Thyroid gland (tissue), 4 donors: Measurements from ENCODE around the gene MED13. TPM values are rescaled to one million over a fixed set of nuclear protein-coding genes. Genes with fewer than 3 reads are reported as not detected.

Experiments used
- DNase-seq, 2 donors: peaks; one replicate each; pipeline ENCODE4 v3.0.0-alpha.2; 2019
- H3K27ac ChIP-seq, 3 donors: fragments of 200-600 bp; sonication (generic); 1 replicate in 2 of 3; 2 replicates in 1 of 3; pipeline ENCODE4 v1.5.1; 2016 to 2019; ENCODE audit warnings: mild to moderate bottlenecking in 1 of 3, moderate library complexity in 1 of 3
- H3K27me3 ChIP-seq: fragments of 200-600 bp; sonication (generic); one replicate; pipeline ENCODE4 v1.5.1; 2019
- H3K36me3 ChIP-seq, 2 donors: fragments of 200-600 bp; sonication (generic); one replicate each; pipeline ENCODE4 v1.5.1; 2016 to 2019
- H3K4me1 ChIP-seq, 2 donors: fragments of 200-600 bp; sonication (generic); one replicate each; pipeline ENCODE4 v1.5.1; 2017 to 2019
- H3K4me3 ChIP-seq, 3 donors: fragments of 200-600 bp; sonication (generic); replicated peaks in 1 of 3; 1 replicate in 2 of 3; 2 replicates in 1 of 3; pipeline ENCODE4 v1.5.1; 2016; ENCODE audit warnings: mild to moderate bottlenecking in 1 of 3
- H3K9me3 ChIP-seq: fragments of 200-600 bp; sonication (generic); one replicate; pipeline ENCODE4 v1.5.1; 2017
- CTCF ChIP-seq, 6 experiments: fragments of 200-600 bp in 3 of 6; fragments of 450-650 bp in 3 of 6; sonication (generic) in 3 of 6; IDR thresholded peaks; one replicate each; pipeline ENCODE4 v1.5.1; 2016 to 2019; ENCODE audit warnings: antibody characterized with exemption in 6 of 6, mild to moderate bottlenecking in 2 of 6, inconsistent platforms in 1 of 6, moderate library complexity in 1 of 6
- POLR2A ChIP-seq, 2 donors: fragments of 450-650 bp; IDR thresholded peaks; one replicate each; pipeline ENCODE4 v1.6.1; 2017; ENCODE audit warnings: antibody characterized with exemption in 2 of 2, mild to moderate bottlenecking in 2 of 2, moderate library complexity in 1 of 2
- WGBS, 2 donors: methylation state at CpG; one replicate each; pipeline ENCODE4 v1.1.5; 2017; 5-methylcytosine and 5-hydroxymethylcytosine counted together
- intact Hi-C: fragments of 100-400 bp; cut with DNase I; formaldehyde crosslinking; loops from one replicate; pipeline ENCODE4 v1.15.1; 2023
- total RNA-seq, 4 donors: library from RNA; depleted of rRNA; stranded (reverse); fragments of >200 nt; gene quantifications; one replicate each; pipeline ENCODE4 v1.2.3, GENCODE V29; 2016

MED13 gene
- total RNA-seq, 4 donors from 2014 or later, result 58.9 to 156 (median 83.3) TPM

- H3K4me1 ChIP-seq, result no peaks in the 10 kb centered on the region
- no peak overlapping the region for H3K4me3 ChIP-seq
- no peak for TF ChIP-seq POLR2A (IDR thresholded peaks at IDR 0.05)
- no peak for TF ChIP-seq CTCF (IDR thresholded peaks at IDR 0.05)
- H3K9me3 ChIP-seq, result no peaks in the 10 kb centered on the region
- H3K27ac ChIP-seq, result no peak overlapping the region
- no peaks in the 10 kb centered on the region for H3K27me3 ChIP-seq
- DNase-seq, result no peak
- WGBS, 2 donors, result 88 to 98% methylated on average over 7 of the region's 7 CpGs
- intact Hi-C loops, result no loop called here
- H3K36me3 ChIP-seq, result peaks cover 10 to 25% of the 10 kb centered on the region in 2 donors
These were observed 156.6 kb downstream of the MED13 start for GRCh38 chr17:61908292-61909037.

- Histone ChIP-seq H3K9me3 (no peaks in the 10 kb centered on the region), H3K36me3 (peaks cover 10 to 25% of the 10 kb centered on the region in 2 donors), H3K27me3 (no peaks in the 10 kb centered on the region), H3K4me3 (no peak overlapping the region), H3K4me1 (no peaks in the 10 kb centered on the region), H3K27ac (no peak overlapping the region)
- no peak for DNase-seq
- intact Hi-C loops, result no loop called here
- TF ChIP-seq POLR2A (IDR thresholded peaks at IDR 0.05) (no peak), CTCF (IDR thresholded peaks at IDR 0.05) (no peak)
- 94 to 95% methylated on average over 5 of the region's 5 CpGs for WGBS, 2 donors
These were observed 157.7 kb downstream of the MED13 start for GRCh38 chr17:61907361-61907760.

- Histone ChIP-seq H3K36me3 (peaks cover 0 to 16% of the 10 kb centered on the region in 2 donors), H3K27ac (no peak overlapping the region), H3K4me1 (no peaks in the 10 kb centered on the region), H3K9me3 (no peaks in the 10 kb centered on the region), H3K27me3 (no peaks in the 10 kb centered on the region), H3K4me3 (no peak overlapping the region)
- TF ChIP-seq POLR2A (IDR thresholded peaks at IDR 0.05) (no peak), CTCF (IDR thresholded peaks at IDR 0.05) (no peak)
- intact Hi-C loops, result no loop called here
- 77 to 98% methylated on average over 5 of the region's 5 CpGs for WGBS, 2 donors
- no peak for DNase-seq
These were observed 160.9 kb downstream of the MED13 start for GRCh38 chr17:61904094-61904710.

DNA sequence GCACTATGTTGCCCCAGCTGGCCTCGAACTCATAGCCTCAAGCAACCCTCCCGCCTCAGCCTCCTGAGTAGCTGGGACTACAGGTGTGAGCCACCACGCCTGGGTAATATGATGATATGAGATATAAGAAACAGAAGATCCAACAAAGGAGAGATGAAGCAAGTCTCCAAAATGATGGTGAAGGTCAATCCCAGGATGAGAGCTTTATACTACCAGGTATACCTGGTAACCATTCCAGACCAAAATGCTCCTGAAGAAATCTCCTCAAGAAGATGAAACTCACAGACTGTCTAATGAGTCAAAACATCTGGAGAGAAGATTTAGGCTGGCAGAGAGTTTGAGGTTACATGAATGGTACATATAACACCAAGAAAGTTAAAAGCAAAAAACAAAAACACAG, 161.8 kb downstream of the MED13 start:
- H3K4me1 ChIP-seq, result no peaks in the 10 kb centered on the region
- no peak for DNase-seq
- intact Hi-C loops, result no loop called here
- TF ChIP-seq POLR2A (IDR thresholded peaks at IDR 0.05) (no peak), CTCF (IDR thresholded peaks at IDR 0.05) (no peak)
- no peaks in the 10 kb centered on the region for H3K9me3 ChIP-seq
- H3K4me3 ChIP-seq, result no peak overlapping the region
- no peaks in the 10 kb centered on the region for H3K27me3 ChIP-seq
- peaks cover 0 to 16% of the 10 kb centered on the region in 2 donors for H3K36me3 ChIP-seq
- no peak overlapping the region for H3K27ac ChIP-seq
- WGBS, 2 donors, result 94 to 96% methylated on average over 3 of the region's 3 CpGs

DNA sequence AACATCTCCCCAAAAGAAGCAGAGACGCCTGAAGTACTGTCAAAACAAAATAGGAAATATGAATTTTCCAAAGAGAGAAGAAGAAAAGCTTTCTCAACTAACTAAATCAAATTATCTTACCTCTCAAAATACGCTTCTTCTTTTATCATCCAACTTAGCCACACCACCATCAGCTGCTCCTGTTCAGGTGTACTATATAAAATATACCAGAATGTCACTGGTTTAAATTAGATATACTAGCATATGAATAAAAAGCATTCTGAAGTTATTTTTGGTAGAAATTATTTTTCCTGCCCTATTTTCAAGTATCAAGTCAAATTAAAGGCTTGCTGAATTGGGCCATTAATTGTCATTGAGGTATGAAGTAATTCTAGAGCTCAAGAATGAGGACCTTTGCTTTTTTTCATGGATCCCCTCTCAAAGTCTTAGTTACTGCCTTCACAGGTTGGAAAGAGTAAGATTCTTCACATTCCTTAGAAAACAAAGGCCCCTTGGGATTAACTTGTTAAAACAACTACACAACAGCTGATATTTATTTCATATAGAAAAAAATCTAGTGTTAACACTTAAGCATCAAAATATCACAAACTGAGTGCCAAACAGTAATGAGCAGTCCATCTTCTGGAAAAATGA, 167.4 kb downstream of the MED13 start:
- H3K4me1 ChIP-seq, result no peaks in the 10 kb centered on the region
- 93 to 98% methylated on average over 2 of the region's 2 CpGs for WGBS, 2 donors
- H3K4me3 ChIP-seq, result no peak overlapping the region
- intact Hi-C loops, result no loop called here
- no peaks in the 10 kb centered on the region for H3K9me3 ChIP-seq
- DNase-seq, result no peak
- peaks cover 7 to 14% of the 10 kb centered on the region in 2 donors for H3K36me3 ChIP-seq
- no peaks in the 10 kb centered on the region for H3K27me3 ChIP-seq
- H3K27ac ChIP-seq, result no peak overlapping the region
- TF ChIP-seq CTCF (IDR thresholded peaks at IDR 0.05) (no peak), POLR2A (IDR thresholded peaks at IDR 0.05) (no peak)
